HEK293 (cell line): Measurements from ENCODE around the gene JMJD7.
A peak's percentile ranks its signal among the peaks of the same experiment; 100 is the strongest.

Experiments used
- CTCF ChIA-PET: fragments of 350-600 bp; formaldehyde crosslinking; extraction: SDS; loops from one replicate; lab custom pipeline; 2021; ENCODE audit warnings: antibody characterized with exemption; lab: Yijun Ruan, JAX
- POLR2A ChIA-PET: fragments of 300-600 bp; formaldehyde crosslinking; extraction: SDS; loops from one replicate; lab custom pipeline; 2020; ENCODE audit warnings: antibody characterized with exemption, inconsistent platforms; lab: Yijun Ruan, JAX
- H3K27ac ChIP-seq: fragments of 200-500 bp; sonication (Bioruptor generic); 2 replicates; pipeline ENCODE4 v1.5.1; 2014; ENCODE audit warnings: low read depth, low read length, control low read depth, inconsistent platforms; ENCODE audit errors: extremely low read depth
- H3K36me3 ChIP-seq, 2 experiments: fragments of 200-500 bp in 1 of 2; sonication (Bioruptor generic) in 1 of 2; 1 replicate in 1 of 2; 2 replicates in 1 of 2; pipeline ENCODE4 v1.5.1; 2014 to 2017; ENCODE audit warnings: inconsistent platforms in 2 of 2, low read length in 2 of 2; ENCODE audit not compliant: control insufficient read depth in 2 of 2, insufficient read depth in 1 of 2
- H3K4me1 ChIP-seq: fragments of 200-500 bp; sonication (Bioruptor generic); 2 replicates; pipeline ENCODE4 v1.5.1; 2014; ENCODE audit warnings: mild to moderate bottlenecking, low read length, inconsistent platforms; ENCODE audit not compliant: control insufficient read depth, insufficient read depth
- H3K4me3 ChIP-seq: 2 replicates; pipeline ENCODE4 v1.5.1; 2011; ENCODE audit warnings: low read depth, mild to moderate bottlenecking, control low read depth, low read length, moderate library complexity
- H3K9me3 ChIP-seq: fragments of 200-500 bp; sonication (Bioruptor generic); 2 replicates; pipeline ENCODE4 v1.5.1; 2014; ENCODE audit warnings: low read depth, low read length, inconsistent platforms; ENCODE audit not compliant: control insufficient read depth, insufficient read depth
- BCL11A ChIP-seq: fragments of 450-650 bp; formaldehyde crosslinking; IDR thresholded peaks from 2 replicates; pipeline ENCODE4 v1.5.1; 2016; ENCODE audit warnings: low read depth, missing biosample characterization, missing genetic modification characterization
- EGR2 ChIP-seq: fragments of 450-650 bp; formaldehyde crosslinking; IDR thresholded peaks from 2 replicates; pipeline ENCODE4 v1.5.1; 2016; ENCODE audit warnings: low read depth, missing biosample characterization, missing genetic modification characterization
- GLIS2 ChIP-seq: fragments of 450-650 bp; formaldehyde crosslinking; IDR thresholded peaks from 2 replicates; pipeline ENCODE4 v1.5.1; 2016; ENCODE audit warnings: missing biosample characterization, missing genetic modification characterization
- SCRT1 ChIP-seq: fragments of 450-650 bp; formaldehyde crosslinking; IDR thresholded peaks from 2 replicates; pipeline ENCODE4 v1.5.1; 2016; ENCODE audit warnings: missing biosample characterization, missing genetic modification characterization, borderline replicate concordance
- SCRT2 ChIP-seq: fragments of 450-650 bp; formaldehyde crosslinking; IDR thresholded peaks from 2 replicates; pipeline ENCODE4 v1.5.1; 2016; ENCODE audit warnings: missing biosample characterization, missing genetic modification characterization
- SETDB1 ChIP-seq: IDR thresholded peaks from one replicate; pipeline ENCODE4 v1.6.1; 2017; ENCODE audit warnings: mild to moderate bottlenecking, low read length, moderate library complexity, mixed read lengths; ENCODE audit not compliant: insufficient read length
- SP2 ChIP-seq: fragments of 450-650 bp; formaldehyde crosslinking; IDR thresholded peaks from 2 replicates; pipeline ENCODE4 v1.5.1; 2016; ENCODE audit warnings: missing biosample characterization, missing genetic modification characterization
- ZIC2 ChIP-seq: fragments of 450-650 bp; formaldehyde crosslinking; IDR thresholded peaks from 2 replicates; pipeline ENCODE4 v1.5.1; 2016; ENCODE audit warnings: missing biosample characterization, missing genetic modification characterization
- ZNF19 ChIP-seq: fragments of 450-650 bp; formaldehyde crosslinking; IDR thresholded peaks from 2 replicates; pipeline ENCODE4; 2016; ENCODE audit warnings: missing biosample characterization, missing genetic modification characterization, low read depth
- ZNF239 ChIP-seq: fragments of 450-650 bp; formaldehyde crosslinking; IDR thresholded peaks from 2 replicates; pipeline ENCODE4 v1.5.1; 2016; ENCODE audit warnings: missing biosample characterization, missing genetic modification characterization
- ZNF335 ChIP-seq: fragments of 450-650 bp; formaldehyde crosslinking; conservative IDR thresholded peaks from 2 replicates; pipeline ENCODE4 v1.5.1; 2016; ENCODE audit warnings: missing biosample characterization, missing genetic modification characterization
- ZNF354C ChIP-seq: fragments of 450-650 bp; formaldehyde crosslinking; IDR thresholded peaks from 2 replicates; pipeline ENCODE4 v1.5.1; 2016; ENCODE audit warnings: missing biosample characterization, missing genetic modification characterization, low read depth, borderline replicate concordance
- ZNF426 ChIP-seq: fragments of 450-650 bp; formaldehyde crosslinking; IDR thresholded peaks from 2 replicates; pipeline ENCODE4 v1.5.1; 2017; ENCODE audit warnings: missing biosample characterization, missing genetic modification characterization, mild to moderate bottlenecking, inconsistent platforms, moderate library complexity
- ZNF600 ChIP-seq: fragments of 450-650 bp; formaldehyde crosslinking; IDR thresholded peaks from 2 replicates; pipeline ENCODE4 v1.5.1; 2016; ENCODE audit warnings: missing biosample characterization, missing genetic modification characterization
- ZNF610 ChIP-seq: fragments of 450-650 bp; formaldehyde crosslinking; IDR thresholded peaks from 2 replicates; pipeline ENCODE4 v1.5.1; 2016; ENCODE audit warnings: missing biosample characterization, missing genetic modification characterization, borderline replicate concordance
- ZNF670 ChIP-seq: fragments of 450-650 bp; formaldehyde crosslinking; IDR thresholded peaks from 2 replicates; pipeline ENCODE4 v1.5.1; 2016; ENCODE audit warnings: missing biosample characterization, missing genetic modification characterization, low read depth
- ZNF768 ChIP-seq: fragments of 450-650 bp; formaldehyde crosslinking; IDR thresholded peaks from 2 replicates; pipeline ENCODE4 v1.5.1; 2018; ENCODE audit warnings: missing biosample characterization, mild to moderate bottlenecking, missing genetic modification characterization
- ZSCAN16 ChIP-seq: fragments of 450-650 bp; formaldehyde crosslinking; IDR thresholded peaks from 2 replicates; pipeline ENCODE4 v1.5.1; 2016; ENCODE audit warnings: missing biosample characterization, missing genetic modification characterization
- TF ChIP-seq, protein P1 (sequence below): fragments of 450-650 bp; formaldehyde crosslinking; IDR thresholded peaks from 2 replicates; pipeline ENCODE4 v1.5.1; 2016; ENCODE audit warnings: missing biosample characterization, missing genetic modification characterization
- TF ChIP-seq, protein P2 (sequence below): fragments of 450-650 bp; formaldehyde crosslinking; IDR thresholded peaks from 2 replicates; pipeline ENCODE4 v1.5.1; 2016; ENCODE audit warnings: missing biosample characterization, missing genetic modification characterization

The JMJD7 gene

DNA sequence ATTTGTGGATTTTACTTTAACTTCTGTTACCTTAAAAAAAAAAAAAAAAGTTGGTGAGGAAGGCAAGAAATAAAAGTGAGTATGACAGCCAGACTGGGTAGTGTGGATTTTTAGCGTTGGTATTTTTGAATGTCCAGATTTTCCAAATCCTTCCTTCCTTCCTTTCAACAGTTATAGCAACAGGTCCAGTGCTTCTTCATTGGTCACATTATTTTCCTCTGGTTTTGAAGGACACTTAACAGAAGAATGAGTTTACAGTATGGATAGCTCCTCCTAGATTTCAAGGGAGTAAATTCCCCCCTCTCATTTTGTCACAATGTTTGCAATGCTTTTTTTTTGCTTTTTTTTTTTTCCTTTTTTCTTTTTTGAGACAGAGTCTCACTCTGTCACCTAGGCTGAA lies 47.2 kb upstream of the JMJD7 start:
- TF ChIP-seq ZNF354C, result no peak
- TF ChIP-seq SCRT2 (tag by site-specific recombination), result peak; percentile 77
- TF ChIP-seq SCRT1 (tag by site-specific recombination), result peak; percentile 69
- Histone ChIP-seq H3K4me1 (peaks cover 8% of the 10 kb centered on the region; the same call in 1 of the 2 replicates), H3K36me3 (no peaks in the 10 kb centered on the region), H3K27ac (no peak overlapping the region), H3K9me3 (no peaks in the 10 kb centered on the region), H3K4me3 (no peak overlapping the region)
- CTCF ChIA-PET, result interaction anchor here (3.9 kb wide), 1 partner anchor 30 kb away, joined by 14 read pairs; no protein-coding TSS in a partner anchor
- POLR2A ChIA-PET, result interaction anchor here (0.6 kb wide), 1 partner anchor 464 kb away, joined by 3 read pairs; no protein-coding TSS in a partner anchor

DNA sequence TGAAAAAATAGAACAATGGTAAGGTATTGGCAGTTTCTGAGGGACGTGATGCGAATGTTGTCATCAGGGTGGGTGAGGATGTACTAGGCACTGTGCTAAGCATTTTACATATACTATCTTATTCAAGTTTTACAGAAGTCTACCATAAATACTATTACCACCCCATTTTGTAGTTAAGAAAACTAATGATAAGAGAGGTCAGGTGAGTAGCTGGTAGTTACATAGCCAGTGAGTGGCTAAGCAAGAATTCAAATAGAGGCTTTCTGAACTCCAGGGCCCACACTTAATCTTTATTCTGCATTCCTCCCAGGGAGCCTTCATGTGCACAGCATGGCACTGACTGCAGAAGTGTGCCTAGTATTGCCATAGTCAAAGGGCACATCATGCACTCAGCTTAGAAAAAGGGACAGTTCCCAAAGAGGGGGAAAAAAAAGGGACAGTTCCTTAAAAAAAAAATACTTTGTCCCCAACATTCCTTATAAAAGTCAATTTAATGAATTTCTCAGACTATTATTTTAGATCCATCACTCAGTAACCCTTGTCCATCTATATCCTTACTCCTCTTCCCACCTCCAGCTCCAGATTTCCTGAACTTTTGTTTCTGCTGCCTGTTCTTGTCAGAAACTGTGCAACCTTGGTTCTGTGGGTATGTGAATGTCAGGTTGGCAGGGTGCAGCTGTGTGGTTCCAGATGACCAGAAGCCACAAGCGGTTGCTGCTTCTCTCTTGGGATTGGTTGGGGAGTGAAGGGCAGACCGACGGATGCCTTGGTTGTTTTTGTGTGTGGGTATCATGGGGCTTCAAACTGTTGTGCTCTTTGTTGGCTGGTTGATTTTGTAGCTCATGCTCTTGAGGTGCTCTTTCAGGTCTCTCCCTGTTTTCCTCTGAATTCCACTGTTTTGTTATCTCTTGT lies 45.3 kb upstream of the JMJD7 start:
- Histone ChIP-seq H3K36me3 (no peaks in the 10 kb centered on the region), H3K4me3 (no peak overlapping the region), H3K27ac (no peak overlapping the region), H3K9me3 (no peaks in the 10 kb centered on the region), H3K4me1 (peaks cover 5% of the 10 kb centered on the region; the same call in 1 of the 2 replicates)
- POLR2A ChIA-PET, result no interaction called here
- TF ChIP-seq SETDB1 (no peak), ZNF610 (tag by site-specific recombination) (no peak), GLIS2 (tag by site-specific recombination) (no peak), ZIC2 (tag by site-specific recombination) (peak; percentile 24), ZNF600 (tag by site-specific recombination) (no peak), BCL11A (no peak)
- CTCF ChIA-PET, result interaction anchor here (0.6 kb wide), 1 partner anchor 37 kb away, joined by 3 read pairs; no protein-coding TSS in a partner anchor

DNA sequence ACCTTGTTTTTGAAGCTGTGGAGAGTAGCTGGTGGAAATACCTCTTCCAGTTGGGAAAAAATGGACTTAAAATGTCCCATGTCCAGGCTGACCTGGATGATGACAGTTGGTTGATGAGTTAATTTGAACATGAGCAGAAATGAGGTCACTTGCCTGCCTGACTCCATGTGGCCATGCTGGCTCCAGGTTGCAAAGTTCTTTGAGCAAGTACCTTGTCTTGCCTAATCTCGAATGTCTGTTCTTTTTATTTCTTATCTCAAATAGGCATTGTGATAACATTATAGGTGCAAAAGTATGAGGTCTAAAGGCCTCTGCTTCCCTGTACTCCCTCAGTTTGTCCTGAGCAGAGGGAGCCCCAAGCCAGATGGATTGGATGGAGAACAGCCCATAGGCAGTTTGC lies 44.6 kb upstream of the JMJD7 start:
- POLR2A ChIA-PET, result no interaction called here
- no peak for TF ChIP-seq EGR2 (tag by site-specific recombination)
- TF ChIP-seq ZNF670 (tag by site-specific recombination), result no peak
- no peak for TF ChIP-seq ZNF239 (tag by site-specific recombination)
- no peak for TF ChIP-seq ZNF426
- TF ChIP-seq ZSCAN16 (tag by site-specific recombination), result no peak
- TF ChIP-seq SP2, result no peak
- TF ChIP-seq ZNF335 (tag by site-specific recombination), result no peak
- no peak for TF ChIP-seq GLIS2 (tag by site-specific recombination)
- TF ChIP-seq, protein P1, sequence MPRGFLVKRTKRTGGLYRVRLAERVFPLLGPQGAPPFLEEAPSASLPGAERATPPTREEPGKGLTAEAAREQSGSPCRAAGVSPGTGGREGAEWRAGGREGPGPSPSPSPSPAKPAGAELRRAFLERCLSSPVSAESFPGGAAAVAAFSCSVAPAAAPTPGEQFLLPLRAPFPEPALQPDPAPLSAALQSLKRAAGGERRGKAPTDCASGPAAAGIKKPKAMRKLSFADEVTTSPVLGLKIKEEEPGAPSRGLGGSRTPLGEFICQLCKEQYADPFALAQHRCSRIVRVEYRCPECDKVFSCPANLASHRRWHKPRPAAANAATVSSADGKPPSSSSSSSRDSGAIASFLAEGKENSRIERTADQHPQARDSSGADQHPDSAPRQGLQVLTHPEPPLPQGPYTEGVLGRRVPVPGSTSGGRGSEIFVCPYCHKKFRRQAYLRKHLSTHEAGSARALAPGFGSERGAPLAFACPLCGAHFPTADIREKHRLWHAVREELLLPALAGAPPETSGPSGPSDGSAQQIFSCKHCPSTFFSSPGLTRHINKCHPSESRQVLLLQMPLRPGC, result no peak
- no peak for TF ChIP-seq ZNF354C
- no peak for TF ChIP-seq ZNF768 (tag by site-specific recombination)
- TF ChIP-seq ZNF19, result no peak
- TF ChIP-seq, protein P2, sequence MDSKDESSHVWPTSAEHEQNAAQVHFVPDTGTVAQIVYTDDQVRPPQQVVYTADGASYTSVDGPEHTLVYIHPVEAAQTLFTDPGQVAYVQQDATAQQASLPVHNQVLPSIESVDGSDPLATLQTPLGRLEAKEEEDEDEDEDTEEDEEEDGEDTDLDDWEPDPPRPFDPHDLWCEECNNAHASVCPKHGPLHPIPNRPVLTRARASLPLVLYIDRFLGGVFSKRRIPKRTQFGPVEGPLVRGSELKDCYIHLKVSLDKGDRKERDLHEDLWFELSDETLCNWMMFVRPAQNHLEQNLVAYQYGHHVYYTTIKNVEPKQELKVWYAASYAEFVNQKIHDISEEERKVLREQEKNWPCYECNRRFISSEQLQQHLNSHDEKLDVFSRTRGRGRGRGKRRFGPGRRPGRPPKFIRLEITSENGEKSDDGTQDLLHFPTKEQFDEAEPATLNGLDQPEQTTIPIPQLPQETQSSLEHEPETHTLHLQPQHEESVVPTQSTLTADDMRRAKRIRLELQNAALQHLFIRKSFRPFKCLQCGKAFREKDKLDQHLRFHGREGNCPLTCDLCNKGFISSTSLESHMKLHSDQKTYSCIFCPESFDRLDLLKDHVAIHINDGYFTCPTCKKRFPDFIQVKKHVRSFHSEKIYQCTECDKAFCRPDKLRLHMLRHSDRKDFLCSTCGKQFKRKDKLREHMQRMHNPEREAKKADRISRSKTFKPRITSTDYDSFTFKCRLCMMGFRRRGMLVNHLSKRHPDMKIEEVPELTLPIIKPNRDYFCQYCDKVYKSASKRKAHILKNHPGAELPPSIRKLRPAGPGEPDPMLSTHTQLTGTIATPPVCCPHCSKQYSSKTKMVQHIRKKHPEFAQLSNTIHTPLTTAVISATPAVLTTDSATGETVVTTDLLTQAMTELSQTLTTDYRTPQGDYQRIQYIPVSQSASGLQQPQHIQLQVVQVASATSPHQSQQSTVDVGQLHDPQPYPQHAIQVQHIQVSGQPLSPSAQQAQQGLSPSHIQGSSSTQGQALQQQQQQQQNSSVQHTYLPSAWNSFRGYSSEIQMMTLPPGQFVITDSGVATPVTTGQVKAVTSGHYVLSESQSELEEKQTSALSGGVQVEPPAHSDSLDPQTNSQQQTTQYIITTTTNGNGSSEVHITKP (tag by site-specific recombination), result no peak
- no peaks in the 10 kb centered on the region for H3K36me3 ChIP-seq
- H3K9me3 ChIP-seq, result no peaks in the 10 kb centered on the region
- CTCF ChIA-PET, result interaction anchor here (0.6 to 1.7 kb wide), 2 partner anchors 9 to 24 kb away, joined by 3 to 5 read pairs; partner anchors contain the start of gene MAPKBP1
- H3K27ac ChIP-seq, result no peak overlapping the region
- peaks cover 5% of the 10 kb centered on the region; the same call in 1 of the 2 replicates for H3K4me1 ChIP-seq
- no peak overlapping the region for H3K4me3 ChIP-seq
